Spleen (tissue), 7 donors: Measurements from ENCODE around the gene PRDM16.

Source experiments
- CTCF ChIP-seq, 11 experiments: fragments of 200-600 bp in 7 of 11; fragments of 450-650 bp in 4 of 11; sonication (generic) in 4 of 11; IDR thresholded peaks in 8 of 11; conservative IDR thresholded peaks in 3 of 11; 1 replicate in 7 of 11; 2 replicates in 4 of 11; pipeline versions ENCODE4 v1.4.0 to v1.8.0; 2016 to 2021; ENCODE audit warnings: antibody characterized with exemption in 11 of 11, inconsistent platforms in 4 of 11, mild to moderate bottlenecking in 1 of 11
- POLR2A ChIP-seq, 3 donors: fragments of 450-650 bp; IDR thresholded peaks; one replicate each; pipeline ENCODE4 v1.5.1; 2017; ENCODE audit warnings: antibody characterized with exemption in 3 of 3, mild to moderate bottlenecking in 1 of 3
- donor health status: DM: no; HTN: no; CAD: no; lungs with moderate emphysema.
- donor health status: DM: no; HTN: no; CAD: no.
- donor health status: DM: no; HTN: no; CAD: no.

- no peak for TF ChIP-seq CTCF (IDR thresholded peaks at IDR 0.05 in 8 of 11, conservative IDR thresholded peaks at IDR 0.05 in 3 of 11)
- no peak for TF ChIP-seq POLR2A (IDR thresholded peaks at IDR 0.05)
These were observed 137.7 kb downstream of the PRDM16 start for GRCh38 chr1:3206696-3207095.
